Measurements from ENCODE around the gene HSD17B14. TPM values are rescaled to one million over a fixed set of nuclear protein-coding genes. Genes with fewer than 3 reads are reported as not detected.
A peak's percentile ranks its signal among the peaks of the same experiment; 100 is the strongest.

HSD17B14 gene
- total and polyA plus RNA-seq, 9 of the 15 experiments (the other 6 are each of a cell fraction or from before 2014, with no cell fraction given), result 0.16 TPM; not detected in 8

- TF ChIP-seq E2F5 (CRISPR knock-in tag; IDR thresholded peaks at IDR 0.05) (no peak), SRSF7 (optimal IDR thresholded peaks at IDR 0.05; ENCODE audit: low read depth, low read length) (no peak), ATF4 (CRISPR knock-in tag; IDR thresholded peaks at IDR 0.05) (no peak), SIX5 (IDR thresholded peaks at IDR 0.05; ENCODE audit: borderline replicate concordance in 1 of 2, insufficient read depth in 1 of 2, low read depth in 1 of 2, low read length in 2 of 2) (no peak), ZBTB26 (CRISPR knock-in tag; IDR thresholded peaks at IDR 0.05) (no peak), ZNF347 (CRISPR knock-in tag; IDR thresholded peaks at IDR 0.05; ENCODE audit: low read depth) (no peak), RREB1 (CRISPR knock-in tag; IDR thresholded peaks at IDR 0.05) (no peak), YBX1 (IDR thresholded peaks at IDR 0.05) (no peak), CEBPB (tag; IDR thresholded peaks at IDR 0.05) (no peak), TRIM24 (IDR thresholded peaks at IDR 0.05) (no peak), GATA2 (CRISPR knock-in tag; IDR thresholded peaks at IDR 0.05) (no peak), STAT6 (CRISPR knock-in tag; IDR thresholded peaks at IDR 0.05) (no peak), GMEB1 (CRISPR knock-in tag; IDR thresholded peaks at IDR 0.05) (no peak), SMAD4 (CRISPR knock-in tag; conservative IDR thresholded peaks at IDR 0.05) (peak; percentile 67)
Observed at GRCh38 chr19:48835734-48836088, 580 bp downstream of the HSD17B14 start (continued).

Data from K562 (cell line).